CD4-positive, alpha-beta T cell treated with Interleukin-2 at 100 ng/mL for 4 hours (primary cell): Measurements from ENCODE around the gene MXI1.
A peak's percentile ranks its signal among the peaks of the same experiment; 100 is the strongest.
"Not testable (repeated sequence)": the region's sequence is repeated elsewhere in the genome, so short reads cannot be mapped to it uniquely, and the experiment has no call there.

ENCODE experiments used
- DNase-seq: peaks from one replicate; pipeline ENCODE4 v3.0.0-alpha.2; 2020; ENCODE audit warnings: low spot score

Gene MXI1

GRCh38 chr10:110181911-110182310 is 25.5 kb upstream of the MXI1 start:
- DNase-seq: no peak

GRCh38 chr10:110184398-110184797 is 23.0 kb upstream of the MXI1 start:
- DNase-seq: no peak

- DNase-seq: not testable (repeated sequence)
Observed at GRCh38 chr10:110185646-110186182, 21.7 kb upstream of the MXI1 start.

GRCh38 chr10:110190170-110190569 is 17.2 kb upstream of the MXI1 start:
- no peak for DNase-seq

GRCh38 chr10:110192552-110192951 is 14.9 kb upstream of the MXI1 start:
- DNase-seq: no peak

GRCh38 chr10:110200503-110200902 is 6.9 kb upstream of the MXI1 start:
- DNase-seq: no peak

- not testable (repeated sequence) for DNase-seq
Observed at GRCh38 chr10:110201046-110201445, 6.4 kb upstream of the MXI1 start.

GRCh38 chr10:110203500-110204455 is 3.6 kb upstream of the MXI1 start:
- no peak for DNase-seq

GRCh38 chr10:110205051-110205675 is 2.2 kb upstream of the MXI1 start:
- DNase-seq: no peak

- DNase-seq: peak; percentile 42
Observed at GRCh38 chr10:110207805-110208613, 604 bp downstream of the MXI1 start.

- peak; percentile 43 for DNase-seq
Observed at GRCh38 chr10:110208614-110209453, 1.4 kb downstream of the MXI1 start.

GRCh38 chr10:110209454-110209925 is 2.1 kb downstream of the MXI1 start:
- DNase-seq: peak; percentile 68

- DNase-seq: no peak
Observed at GRCh38 chr10:110209926-110210673, 2.7 kb downstream of the MXI1 start.

- DNase-seq: peak; percentile 91
Observed at GRCh38 chr10:110210674-110211464, 3.5 kb downstream of the MXI1 start.

GRCh38 chr10:110211465-110211843 is 4.0 kb downstream of the MXI1 start:
- no peak for DNase-seq

- DNase-seq: peak; percentile 59
Observed at GRCh38 chr10:110212119-110213006, 5.0 kb downstream of the MXI1 start.

GRCh38 chr10:110214371-110214826 is 7.0 kb downstream of the MXI1 start:
- DNase-seq: peak; percentile 15
